GM19238 (cell line): ENCODE measurements around the gene DNAH10.
"Not testable (repeated sequence)": the region's sequence is repeated elsewhere in the genome, so short reads cannot be mapped to it uniquely, and the experiment has no call there.

Experiments used
- DNase-seq: peaks from one replicate; pipeline ENCODE4 v3.0.0; 2011; ENCODE audit warnings: low spot score; ENCODE audit not compliant: insufficient read length

Gene DNAH10

DNA sequence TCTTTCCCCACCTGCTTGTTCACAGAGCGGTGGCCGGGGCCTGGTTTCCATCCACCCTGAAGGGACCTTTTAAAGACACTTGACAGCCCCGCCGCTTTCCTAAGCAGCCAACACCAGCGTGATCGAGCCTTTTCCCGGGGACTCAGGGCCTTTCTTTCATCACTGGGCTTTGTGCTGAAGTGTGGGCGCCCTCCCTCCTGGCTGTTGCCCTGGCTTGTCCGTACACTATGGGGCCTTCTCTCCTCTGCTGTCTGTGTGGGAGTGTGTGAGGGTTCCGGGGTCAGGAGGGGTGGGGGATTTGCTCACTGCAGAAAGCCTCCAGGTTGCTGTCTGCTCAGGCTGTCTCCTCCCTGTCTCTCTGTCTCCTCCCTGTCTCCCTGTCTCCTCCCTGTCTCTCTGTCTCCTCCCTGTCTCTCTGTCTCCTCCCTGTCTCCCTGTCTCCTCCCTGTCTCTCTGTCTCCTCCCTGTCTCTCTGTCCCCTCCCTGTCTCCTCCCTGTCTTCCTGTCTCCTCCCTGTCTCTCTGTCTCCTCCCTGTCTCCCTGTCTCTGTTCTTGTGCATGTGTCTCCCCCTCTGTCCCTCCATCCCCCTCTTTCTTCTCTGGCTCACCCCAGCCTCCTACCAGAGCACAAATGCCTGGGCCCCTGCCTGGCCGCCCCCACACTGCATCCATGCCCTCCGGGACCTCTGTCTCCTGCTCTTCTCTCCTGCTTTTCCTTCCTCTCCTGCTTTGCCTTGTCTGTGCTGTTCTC, 145.8 kb downstream of the DNAH10 start:
- DNase-seq = no peak

DNA sequence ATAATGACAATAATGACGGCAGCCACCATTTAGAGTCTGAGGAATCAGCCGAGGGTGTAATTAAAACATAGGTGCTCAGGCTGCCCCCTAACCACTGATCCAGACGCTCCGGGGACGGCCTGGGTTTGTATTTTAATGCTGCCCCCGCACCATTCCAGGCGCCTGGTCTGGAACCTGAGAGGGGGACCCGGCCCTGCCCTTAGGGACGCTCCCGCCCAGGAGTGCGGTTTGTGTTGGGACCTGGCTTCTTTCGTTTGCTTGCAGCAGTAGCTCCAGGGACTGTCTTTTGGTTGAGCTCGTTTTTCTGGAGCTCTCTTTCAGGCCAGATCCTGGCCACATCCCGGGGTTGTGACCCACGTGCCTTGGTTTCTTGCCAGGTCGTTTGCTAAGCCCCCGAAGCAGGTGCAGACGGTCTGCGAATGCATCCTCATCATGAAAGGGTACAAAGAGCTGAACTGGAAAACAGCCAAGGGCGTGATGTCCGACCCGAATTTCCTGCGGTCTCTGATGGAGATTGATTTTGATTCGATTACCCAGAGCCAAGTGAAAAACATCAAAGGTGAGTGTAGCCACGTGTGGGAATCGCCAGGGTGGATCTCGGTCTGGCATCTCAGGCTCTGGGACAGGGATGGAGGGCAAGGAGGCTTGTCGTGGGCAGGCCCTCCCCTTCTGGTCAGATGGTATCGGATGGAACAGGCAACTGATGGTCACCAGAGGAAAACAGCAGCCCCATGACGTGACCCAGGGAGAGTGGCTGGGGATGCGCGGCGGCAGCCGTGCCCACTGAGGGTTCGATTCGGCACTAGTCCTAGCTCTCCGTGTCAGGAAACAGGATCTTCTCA, 147.0 kb downstream of the DNAH10 start:
- DNase-seq = no peak

DNA sequence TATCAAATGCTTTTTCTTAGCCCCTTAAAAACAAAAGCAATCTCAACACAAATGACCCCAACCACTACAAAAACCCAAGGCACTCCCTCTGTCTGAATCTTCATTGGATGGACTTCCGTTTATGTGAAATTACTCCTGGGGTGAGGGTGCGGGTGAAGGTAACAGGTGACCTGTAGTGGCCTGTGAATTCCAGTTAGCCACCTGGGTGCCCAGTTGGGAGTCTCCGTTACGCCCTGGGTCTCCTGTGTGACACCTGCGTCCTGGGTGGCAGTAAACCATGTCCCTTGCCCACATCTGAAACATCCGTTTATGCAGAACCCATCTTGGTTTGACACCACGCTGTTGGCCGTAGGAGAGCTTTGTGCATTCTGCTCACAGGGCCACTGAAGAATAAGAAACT, 148.0 kb downstream of the DNAH10 start:
- no peak for DNase-seq

DNA sequence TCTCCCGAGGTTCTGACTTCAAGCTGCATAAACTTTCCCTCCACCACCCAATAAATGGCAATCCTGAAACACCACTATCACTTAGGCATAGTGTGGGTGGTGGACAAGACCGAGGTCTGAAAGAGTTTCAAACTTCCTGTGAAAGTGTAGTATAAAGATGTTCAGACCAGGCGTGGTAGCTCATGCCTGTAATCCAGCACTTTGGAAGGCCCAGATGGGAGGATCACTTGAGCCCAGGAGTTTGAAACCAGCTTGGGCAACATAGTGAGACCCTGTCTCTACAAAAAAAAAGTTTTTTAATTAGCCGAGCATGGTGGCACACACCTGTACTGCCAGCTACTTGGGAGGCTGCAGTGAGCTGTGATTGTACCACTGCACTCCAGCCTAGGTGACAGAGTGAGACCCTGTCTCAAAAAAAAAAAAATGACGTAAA, 148.7 kb downstream of the DNAH10 start:
- DNase-seq = no peak

DNA sequence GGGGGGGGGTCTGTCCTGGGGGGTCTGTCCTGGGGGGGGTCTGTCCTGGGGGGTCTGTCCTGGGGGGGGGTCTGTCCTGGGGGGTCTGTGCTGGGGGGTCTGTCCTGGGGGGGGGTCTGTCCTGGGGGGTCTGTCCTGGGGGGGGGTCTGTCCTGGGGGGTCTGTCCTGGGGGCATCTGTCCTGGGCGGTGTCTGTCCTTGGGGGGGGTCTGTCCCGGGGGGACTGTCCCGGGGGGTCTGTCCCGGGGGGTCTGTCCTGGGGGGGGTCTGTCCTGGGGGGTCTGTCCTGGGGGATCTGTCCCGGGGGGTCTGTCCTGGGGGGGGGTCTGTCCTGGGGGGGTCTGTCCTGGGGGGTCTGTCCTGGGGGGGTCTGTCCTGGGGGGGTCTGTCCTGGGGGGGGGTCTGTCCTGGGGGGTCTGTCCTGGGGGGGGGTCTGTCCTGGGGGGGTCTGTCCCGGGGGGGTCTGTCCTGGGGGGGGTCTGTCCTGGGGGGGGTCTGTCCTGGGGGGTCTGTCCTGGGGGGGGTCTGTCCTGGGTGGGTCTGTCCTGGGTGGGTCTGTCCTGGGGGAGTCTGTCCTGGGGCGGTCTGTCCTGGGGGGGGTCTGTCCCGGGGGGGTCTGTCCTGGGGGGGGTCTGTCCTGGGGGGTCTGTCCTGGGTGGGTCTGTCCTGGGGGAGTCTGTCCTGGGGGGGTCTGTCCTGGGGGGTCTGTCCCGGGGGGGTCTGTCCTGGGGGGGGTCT, 149.7 kb downstream of the DNAH10 start:
- not testable (repeated sequence) for DNase-seq

DNA sequence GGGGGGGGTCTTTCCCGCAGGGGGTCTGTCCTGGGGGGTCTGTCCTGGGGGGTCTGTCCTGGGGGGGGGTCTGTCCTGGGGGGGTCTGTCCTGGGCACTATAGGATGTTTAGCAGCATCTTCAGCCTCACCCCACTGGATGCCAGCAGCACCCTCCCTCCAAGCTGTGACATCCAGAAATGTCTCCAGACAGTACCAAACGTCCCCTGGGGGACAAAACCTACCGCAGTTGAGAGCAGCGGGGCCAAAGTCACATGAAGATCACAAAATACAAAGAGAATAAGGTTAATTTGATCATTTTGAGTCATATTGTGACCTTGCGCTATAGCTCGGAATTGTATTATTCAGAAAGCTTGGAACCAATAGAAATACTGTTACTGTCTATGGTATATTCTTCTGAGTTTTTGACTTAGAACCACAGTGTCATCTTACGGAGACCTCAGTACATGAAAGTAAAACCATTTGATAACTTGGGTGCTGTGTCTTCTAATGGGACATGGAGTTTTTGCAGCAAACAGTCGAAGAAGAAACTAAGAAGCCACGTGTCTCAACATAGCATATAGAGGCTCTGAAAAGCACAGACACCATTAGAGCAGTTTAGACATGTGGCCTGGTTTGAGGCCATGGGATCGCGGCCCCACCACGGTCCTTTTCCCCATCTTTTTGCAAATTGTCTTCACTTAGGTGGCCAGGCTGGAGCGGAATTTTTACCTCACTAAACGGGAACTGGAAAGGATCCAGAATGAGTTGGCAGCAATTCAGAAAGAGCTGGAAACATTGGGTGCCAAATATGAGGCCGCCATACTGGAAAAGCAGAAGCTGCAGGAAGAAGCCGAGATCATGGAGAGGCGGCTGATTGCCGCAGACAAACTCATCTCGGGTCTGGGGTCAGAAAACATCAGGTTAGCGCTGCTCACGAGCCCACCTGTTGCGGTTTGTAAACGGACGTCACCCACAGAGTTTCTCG, 150.6 kb downstream of the DNAH10 start:
- no peak for DNase-seq

DNA sequence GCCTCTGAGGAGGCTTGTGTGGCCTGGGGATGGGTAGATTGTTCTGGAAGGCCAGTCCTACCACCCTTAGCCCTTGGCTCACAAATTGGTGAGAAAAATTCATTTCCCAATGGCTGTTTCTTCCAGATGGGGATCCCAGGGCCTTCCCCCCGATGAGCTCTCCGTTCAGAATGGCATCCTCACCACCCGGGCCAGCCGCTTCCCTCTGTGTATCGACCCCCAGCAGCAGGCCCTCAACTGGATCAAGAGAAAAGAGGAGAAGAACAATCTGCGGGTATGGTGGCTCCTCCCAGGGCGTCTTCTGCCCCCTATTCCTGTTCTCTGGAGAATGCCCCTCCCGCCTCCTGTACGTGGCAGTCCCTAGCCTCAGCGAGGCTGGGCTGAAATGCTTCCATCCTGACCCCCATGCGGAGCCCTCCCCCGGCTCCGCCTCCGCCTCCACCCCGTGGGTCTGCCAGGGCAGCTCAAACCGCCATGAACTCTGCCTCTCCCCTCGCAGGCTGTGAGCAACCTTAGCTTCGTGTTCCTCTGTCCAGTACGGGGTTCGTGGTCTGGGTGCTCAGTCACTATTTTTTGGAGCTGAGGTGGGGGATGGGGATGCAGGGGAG, 152.7 kb downstream of the DNAH10 start:
- no peak for DNase-seq

DNA sequence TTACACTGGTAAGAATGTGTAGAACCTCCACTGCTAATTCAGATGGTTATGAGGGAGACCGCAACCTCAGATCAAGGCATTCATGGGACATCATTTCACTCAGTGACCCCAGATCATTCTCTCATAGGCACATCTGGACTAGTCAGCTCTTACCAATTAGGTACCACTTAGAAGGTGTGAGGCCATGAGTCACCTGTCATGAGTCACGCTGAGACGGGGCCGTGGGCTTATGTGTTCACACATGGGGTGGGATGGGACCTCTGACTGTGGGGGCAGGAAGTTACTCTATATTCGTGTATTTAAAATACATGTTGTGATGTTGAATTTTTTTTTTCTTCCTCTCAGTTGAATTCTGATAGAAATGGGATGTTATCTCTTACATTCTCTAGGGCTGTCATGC, 154.6 kb downstream of the DNAH10 start:
- DNase-seq = no peak

DNA sequence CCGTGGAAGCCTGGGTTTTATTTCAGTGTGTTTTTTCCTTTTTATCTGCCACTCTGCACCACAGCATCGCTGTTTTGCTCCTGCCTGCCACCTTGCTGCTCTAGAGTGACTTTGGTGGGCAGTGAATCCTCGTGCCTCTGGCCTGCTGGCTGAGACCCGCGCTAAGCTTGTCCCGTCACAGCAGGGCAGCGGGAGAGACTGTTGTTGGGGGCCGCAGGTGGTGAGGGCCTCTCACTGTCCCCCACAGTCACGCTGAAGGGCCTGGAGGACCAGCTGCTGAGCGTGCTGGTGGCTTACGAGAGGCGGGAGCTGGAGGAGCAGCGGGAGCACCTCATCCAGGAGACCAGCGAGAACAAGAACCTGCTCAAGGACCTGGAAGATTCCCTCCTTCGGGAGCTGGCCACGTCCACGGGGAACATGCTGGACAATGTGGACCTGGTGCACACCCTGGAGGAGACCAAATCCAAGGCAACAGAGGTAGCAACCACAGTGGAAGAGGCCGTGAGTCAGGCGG, 155.3 kb downstream of the DNAH10 start:
- no peak for DNase-seq

DNA sequence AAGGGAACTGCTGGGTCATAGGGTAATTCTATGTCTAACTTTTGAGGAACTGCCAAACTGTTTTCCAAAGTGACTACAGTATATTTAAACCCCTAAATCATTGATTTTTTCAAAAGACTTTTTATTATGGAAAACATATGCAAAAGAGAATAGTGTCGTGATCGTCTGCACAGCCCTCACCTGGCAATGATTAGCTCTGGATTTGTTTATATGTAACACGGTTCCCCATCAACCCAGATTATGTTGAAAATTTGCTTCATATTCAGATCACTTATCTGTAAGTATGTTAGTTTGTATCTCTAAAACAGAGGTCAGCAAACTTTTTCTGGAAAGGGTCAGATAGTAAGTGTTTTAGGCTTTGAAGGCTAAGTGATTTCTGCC, 157.9 kb downstream of the DNAH10 start:
- DNase-seq = no peak

DNA sequence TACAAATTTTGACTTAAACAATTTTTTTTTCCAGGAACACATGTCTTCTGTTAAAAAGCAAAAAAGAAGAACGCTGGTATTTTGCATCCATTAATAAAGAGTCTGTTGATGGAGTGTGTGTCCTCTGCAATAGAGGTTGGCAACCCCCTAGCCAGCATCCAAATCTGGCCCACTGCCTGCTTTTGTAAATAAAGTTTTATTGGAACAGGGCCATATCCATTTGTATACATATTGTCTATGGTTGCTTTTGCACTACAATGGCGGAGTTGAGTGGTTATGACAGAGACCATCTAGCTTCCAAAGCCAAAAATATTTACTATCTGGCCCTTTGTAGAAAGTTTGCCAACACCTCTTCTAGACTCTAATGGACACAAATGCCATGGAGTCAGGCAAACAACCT, 160.9 kb downstream of the DNAH10 start:
- DNase-seq = no peak

DNA sequence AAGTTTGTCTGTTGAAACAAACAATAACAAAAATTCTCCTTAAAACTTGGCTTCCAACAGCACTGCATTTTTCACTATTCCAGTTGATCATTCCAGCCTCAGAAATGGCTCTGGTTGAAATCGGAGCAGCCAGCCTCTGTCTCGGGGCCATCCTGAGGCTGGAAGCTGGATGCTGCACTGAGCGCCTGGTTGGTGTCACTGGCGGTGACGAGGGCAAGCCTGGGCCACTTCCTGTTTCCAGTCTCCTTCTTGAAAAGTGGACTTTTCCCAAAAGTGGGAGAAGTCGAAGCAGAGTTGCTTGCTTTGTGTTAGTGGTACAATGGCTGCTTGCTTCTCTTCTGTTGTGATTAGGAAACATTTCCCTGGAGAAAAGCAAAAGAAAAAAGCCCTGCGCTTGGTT, 161.8 kb downstream of the DNAH10 start:
- no peak for DNase-seq

DNA sequence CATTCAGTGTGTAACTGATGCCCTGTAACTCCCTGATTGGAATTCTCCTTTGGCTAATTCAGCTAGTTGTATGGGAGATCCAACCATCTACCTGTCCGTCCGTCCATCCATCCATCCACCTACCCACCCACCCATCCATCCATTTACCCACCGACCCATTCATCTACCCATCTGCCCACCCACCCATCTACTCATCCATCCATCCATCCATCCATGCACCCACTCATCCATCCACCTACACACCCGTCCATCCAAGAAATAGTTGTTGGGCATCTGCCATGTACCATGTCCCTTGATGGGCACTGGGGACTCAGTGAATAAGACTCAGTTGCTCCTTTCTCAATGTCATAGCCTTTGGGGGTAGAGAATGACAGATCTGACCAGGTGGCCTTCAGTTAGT, 162.4 kb downstream of the DNAH10 start:
- no peak for DNase-seq

DNA sequence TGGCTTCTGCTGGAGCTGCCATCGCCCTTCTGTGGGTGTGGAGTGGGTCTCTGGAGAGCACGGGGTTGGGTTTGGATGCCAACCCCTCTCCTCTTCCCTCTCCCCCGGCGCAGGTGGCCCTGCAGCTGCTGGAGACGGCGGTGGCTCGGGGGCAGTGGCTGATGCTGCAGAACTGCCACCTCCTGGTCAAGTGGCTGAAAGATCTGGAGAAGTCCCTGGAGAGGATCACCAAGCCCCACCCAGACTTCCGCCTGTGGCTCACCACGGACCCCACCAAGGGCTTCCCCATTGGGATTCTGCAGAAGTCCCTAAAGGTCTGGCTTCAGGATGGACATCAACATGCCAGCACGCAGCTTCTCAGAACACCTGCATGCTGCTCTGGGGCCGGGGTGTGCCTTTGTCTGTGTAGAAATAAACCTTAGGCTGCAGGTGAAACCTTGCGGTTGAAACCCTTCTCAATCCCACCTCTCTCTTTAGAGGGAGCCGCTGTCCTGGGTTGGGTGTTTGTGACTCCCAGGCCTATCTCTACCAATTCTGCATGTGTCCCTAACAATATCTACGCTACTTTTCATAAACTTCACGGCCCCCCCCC, 166.3 kb downstream of the DNAH10 start:
- DNase-seq = no peak

DNA sequence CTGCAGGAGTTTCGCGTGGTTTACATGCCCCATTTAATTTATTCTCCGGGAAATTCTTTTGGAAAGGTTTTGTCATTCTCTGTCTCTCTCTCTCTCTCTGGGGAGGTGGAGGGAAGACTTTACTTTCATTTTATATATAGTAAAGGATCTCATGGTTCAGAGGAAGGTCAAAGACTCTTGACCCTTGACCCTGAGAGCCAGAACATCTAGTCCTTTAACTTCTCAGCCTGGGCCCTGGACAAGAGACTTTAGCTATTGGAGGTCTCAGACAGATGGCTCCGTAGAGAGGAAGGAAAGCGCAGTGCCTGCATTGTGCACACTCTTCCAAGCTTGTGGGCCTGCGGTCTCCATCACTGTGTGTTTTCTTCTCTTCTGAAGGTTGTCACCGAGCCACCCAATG, 166.8 kb downstream of the DNAH10 start:
- no peak for DNase-seq

DNA sequence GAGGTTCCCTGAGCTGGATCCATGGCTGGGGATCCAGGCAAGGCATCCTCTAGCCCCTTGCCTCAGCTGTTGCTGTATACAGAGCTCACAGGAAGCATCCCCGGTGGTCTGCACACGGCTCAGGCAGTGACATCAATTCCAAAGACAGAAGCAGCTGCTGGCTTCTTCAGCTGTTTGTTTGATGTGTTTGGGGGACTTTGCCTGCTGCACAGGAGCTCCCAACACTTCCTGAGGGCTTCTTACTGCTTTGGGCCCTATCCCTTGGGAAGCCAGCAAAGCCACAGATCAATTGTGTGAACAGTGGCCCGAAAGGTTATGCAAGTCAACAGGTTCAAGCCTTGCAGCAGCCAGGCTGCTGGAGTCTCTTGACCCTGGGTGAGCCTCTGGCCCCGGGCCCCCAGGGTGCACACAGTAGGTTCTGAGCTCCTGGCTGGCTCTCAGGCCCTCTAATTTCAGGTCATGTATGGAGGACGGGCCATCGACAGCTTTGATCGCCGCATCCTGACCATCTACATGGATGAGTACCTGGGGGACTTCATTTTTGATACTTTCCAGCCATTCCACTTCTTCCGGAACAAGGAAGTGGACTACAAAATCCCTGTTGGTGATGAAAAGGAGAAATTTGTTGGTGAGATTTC, 168.0 kb downstream of the DNAH10 start:
- DNase-seq = no peak

DNA sequence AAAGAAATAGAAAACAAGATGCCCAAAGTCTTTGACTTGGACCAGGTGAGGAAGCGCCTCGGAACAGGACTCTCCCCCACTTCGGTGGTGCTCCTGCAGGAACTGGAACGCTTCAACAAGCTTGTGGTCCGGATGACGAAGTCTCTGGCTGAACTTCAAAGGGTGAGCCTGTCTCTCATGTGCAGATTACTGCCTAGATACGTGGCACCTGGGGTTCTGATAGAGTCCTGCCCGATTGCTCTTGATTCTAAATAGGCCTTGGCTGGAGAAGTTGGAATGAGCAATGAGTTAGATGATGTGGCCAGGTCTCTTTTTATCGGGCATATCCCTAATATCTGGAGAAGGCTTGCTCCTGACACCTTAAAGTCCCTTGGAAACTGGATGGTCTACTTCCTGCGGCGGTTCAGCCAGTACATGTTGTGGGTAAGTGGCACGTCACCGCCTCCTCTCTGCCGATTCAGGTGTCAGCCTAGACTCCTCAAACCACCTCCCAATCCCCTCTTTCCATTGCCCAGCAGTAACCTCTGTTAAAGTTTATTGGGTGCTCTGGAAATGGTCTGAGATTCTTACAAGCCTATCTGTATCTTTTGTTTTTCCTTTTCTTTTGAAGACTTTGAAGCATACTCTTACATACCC, 169.7 kb downstream of the DNAH10 start:
- DNase-seq = no peak

DNA sequence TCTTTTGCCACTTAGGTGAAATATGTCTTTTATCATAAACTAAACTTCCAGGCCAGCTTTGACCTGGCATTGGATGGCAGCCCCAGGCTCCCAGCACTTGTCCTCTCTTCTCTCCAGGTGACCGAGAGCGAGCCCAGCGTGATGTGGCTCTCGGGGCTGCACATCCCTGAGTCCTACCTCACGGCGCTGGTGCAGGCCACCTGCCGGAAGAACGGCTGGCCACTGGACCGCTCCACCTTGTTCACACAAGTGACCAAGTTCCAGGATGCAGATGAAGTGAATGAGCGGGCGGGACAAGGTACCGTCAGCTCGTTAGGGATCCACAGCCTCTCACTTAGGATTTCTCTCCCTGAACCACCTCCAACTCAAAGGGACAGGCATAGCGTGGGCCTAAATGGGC, 171.1 kb downstream of the DNAH10 start:
- DNase-seq = no peak

DNA sequence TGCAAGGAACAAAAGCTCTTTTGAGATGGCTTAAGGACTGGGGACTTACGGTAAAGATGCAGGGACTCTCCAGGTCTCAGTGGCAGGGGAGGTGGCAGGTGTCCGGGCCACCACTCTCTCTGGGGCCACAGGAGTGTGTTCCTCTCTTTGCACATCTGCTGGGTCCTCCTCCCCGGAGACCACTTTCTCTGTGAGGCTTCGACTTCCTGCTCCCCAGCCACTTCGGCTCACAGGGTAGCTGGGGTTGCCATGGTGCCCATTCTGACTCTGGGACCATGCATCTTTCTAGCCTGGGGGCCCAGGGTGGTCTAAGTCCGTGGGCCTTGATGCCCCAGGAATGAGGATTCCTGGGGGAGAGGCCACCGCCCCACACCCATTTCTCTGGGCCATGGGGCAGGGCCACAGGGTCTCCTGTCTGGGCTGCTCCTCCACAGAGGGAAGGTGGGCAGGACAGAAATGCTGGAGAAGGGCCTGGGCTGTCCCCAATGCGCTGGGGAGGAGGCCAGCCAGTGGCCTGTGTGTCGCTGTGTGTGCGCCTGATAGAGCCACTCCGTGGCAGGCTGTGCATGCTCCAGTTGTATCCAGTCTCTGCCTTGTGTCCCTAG, 172.0 kb downstream of the DNAH10 start:
- DNase-seq = peak; percentile 26
